GM21390 (cell line): ENCODE results near the gene IL17REL.

Experiments used
- ATAC-seq: cut with Tn5 transposase; IDR thresholded peaks from one replicate; pipeline ENCODE4 v1.9.1; 2021; ENCODE audit not compliant: unreplicated experiment

IL17REL gene

DNA sequence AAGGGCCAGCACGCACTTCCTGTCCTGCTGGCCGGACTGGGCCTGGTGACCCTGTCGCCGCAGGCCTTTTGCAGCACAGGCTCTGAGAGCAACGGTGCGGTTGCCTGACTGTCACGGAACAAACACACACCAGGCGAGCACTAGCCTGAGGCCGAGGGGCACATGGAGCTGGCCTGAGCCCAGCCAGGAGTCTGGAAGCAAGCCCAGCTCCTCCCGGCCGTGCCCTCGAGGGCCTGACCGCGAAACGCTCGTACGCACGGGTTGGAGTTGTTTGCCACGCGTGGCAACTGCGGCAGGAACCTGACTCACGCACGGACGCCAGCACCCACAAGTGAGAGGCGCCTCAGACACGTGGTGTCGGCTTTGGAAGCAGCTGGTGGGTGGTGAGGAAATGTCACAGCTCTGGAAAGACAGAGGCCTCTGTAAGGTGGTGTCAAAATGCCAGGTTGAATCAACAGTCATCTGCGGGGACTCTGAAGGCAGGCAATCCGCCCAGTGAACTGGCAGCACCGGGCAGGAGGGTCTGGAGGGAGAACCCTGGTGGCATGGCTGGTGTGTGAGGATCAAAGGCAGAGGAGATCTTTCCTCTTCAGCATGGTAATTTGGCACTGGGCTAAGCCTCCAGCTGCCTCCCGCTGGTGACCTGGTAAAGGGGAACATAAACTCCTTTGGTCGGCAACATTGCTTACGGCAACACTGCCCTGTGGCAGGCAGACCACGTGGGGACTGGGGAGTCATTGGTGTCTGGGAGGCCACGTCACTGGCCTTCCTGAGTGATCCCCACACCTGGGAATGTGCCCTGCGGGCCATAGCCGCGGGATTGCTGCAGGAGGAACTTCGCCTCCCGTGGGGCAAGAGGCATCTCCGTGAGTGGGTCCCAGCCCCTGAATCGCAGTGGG lies 15.3 kb upstream of the IL17REL start:
- ATAC-seq, result no peak

DNA sequence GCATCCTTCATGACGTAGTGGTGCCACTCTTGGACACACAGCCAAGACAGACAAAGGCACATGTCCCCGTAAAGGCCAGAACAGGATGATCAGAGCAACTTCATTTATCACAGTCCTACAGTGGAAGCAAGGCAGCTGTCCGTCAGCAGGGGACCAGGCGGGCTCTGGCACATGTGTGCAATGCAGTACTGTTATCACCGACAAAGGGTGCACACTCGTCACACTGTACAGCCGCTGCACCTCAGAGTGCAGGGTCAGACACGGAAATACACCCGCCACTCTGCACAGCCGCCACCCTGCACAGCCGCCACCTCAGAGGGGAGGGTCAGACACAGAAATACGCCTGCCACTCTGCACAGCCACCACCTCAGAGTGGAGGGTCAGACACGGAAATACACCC lies 13.4 kb upstream of the IL17REL start:
- ATAC-seq, result no peak

DNA sequence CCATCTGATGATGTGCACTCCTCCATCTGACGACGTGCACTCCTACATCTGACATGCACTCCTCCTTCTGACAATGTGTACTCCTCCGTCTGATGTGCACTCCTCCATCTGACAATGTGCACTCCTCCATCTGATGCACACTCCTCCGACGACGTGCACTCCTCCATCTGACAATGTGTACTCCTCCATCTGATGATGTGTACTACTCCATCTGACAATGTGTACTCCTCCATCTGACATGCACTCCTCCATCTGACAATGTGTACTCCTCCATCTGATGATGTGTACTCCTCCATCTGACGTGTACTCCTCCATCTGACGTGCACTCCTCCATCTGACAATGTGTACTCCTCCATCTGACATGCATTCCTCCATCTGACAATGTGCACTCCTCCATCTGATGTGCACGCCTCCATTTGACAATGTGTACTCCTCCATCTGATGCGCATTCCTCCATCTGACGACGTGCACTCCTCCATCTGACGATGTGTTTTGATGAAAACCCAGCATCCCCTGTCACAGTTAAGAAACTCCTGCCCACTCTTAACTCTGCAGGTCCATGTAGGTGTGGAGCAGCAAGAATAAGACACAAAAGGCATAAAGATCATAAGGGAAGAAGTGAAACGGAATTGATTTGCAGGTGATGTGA lies 9.7 kb upstream of the IL17REL start:
- ATAC-seq, result no peak

DNA sequence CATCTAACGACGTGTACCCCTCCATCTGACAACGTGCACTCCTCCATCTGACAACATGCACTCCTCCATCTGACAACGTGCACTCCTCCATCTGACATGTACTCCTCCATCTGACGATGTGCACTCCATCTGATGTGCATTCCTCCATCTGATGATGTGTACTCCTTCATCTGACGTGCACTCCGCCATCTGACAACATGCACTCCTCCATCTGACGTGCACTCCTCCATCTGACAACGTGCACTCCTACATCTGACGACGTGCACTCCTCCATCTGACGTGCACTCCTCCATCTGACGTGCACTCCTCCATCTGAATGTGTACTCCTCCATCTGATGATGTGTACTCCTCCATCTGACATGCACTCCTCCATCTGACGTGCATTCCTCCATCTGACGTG lies 8.0 kb upstream of the IL17REL start:
- no peak for ATAC-seq

DNA sequence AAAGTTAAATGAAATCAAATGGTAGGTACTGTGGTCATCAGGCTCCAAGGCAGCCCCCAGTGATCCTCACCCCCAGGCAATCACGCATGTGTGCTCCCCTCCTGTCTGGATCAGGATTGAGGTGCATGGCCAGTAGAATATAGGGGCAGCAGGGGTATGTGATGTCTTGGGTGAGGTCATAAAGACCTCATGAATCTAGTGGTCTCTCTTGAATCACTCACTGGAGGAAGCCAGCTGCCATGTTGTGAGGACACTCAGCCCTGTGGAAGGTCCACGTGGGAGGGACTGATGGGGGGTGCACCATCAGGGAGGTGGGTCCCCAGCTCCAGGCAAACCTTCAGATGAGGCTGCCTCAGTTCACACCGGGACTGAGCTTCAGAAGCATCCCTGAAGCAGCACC lies 6.8 kb upstream of the IL17REL start:
- ATAC-seq, result no peak

DNA sequence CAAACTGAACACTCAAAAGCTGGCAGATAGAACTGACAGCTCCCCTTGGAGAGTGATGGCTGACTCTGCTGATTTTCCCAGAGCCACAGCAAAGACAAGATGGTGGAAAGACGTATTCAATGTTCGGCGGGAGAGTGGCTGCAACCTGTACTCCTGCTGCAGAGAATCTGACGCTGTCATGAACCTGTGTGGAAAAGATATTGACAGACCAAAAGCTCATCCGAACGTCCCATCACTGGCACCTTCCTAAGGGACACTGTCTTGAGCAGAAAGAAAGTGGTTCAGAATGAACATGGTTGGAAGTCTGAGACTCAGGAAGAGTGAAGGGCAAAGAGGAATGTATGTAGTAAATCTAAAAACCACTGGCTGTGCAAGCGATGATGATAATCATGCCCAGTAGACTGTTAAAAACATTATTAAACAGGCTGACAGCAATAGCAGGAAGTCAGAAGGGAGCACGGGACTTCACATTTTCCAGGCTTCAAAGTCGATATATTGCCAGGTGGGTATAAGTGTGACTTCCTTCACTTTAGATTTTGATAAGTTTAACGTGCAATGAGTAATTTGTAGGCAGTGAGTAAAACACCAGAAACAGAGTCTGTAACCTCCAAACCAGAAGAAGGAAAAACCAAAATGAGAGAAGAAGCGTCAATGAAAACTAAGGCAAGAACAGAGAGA lies 6.2 kb upstream of the IL17REL start:
- ATAC-seq, result no peak

DNA sequence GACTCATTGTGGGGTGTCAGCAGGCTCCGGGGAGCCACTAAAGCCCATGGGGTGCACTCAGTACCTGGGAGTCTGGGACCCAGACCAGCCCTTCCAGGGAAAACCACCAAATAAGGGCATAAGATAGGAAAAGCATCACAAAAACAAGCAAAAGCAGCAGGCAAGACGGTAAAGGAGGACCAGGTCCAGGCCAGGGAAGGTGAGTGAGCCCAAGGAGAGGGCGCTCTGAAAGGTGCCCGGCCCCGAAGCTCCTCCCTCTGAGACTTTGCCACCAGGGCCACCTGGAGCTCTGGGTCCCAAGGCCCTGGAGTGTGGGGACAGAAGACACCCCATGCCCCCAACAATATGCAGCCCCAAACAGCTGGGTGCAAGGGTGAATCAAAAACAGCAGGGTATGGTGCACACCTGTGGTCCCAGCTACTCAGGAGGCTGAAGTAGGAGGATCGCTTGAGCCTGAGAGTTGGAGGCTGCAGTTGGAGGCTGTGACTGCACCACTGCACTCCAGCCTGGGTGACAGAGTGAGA lies 5.2 kb upstream of the IL17REL start:
- ATAC-seq, result no peak

DNA sequence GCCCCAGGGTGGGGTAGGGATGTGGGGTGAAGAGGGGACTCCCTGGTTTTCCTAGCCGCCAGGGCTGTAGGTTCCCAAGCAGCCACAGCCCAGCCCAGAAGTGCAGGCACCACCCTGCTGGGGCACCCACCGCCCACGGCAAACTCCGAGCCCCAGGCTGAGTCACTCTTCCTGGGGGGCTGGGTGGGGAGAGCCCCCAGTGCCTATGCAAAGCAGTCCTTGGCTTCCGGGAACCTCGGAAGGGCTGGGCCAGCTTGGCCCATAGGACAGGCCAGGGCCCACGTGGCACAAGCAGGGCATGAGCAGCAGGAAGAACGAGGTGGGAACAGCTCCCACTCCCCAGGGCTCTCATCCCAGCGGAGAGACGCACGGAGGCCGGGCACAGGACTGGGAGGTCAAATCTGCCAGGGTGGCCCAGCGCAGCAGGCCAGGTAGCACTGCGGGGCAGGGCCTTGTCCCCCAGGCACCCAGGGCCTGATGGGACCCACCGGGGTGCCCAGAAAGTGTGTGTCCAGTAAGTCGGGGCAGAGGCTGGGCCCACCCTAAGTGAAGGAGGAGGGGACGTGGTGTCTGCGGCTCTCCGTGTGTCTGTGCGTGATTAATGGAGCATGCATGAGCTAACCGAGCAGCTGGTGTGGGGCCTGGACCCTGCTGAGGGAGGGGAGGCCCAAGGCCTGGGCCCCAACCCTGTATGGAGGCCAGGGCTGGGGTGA lies 4.6 kb upstream of the IL17REL start:
- no peak for ATAC-seq

DNA sequence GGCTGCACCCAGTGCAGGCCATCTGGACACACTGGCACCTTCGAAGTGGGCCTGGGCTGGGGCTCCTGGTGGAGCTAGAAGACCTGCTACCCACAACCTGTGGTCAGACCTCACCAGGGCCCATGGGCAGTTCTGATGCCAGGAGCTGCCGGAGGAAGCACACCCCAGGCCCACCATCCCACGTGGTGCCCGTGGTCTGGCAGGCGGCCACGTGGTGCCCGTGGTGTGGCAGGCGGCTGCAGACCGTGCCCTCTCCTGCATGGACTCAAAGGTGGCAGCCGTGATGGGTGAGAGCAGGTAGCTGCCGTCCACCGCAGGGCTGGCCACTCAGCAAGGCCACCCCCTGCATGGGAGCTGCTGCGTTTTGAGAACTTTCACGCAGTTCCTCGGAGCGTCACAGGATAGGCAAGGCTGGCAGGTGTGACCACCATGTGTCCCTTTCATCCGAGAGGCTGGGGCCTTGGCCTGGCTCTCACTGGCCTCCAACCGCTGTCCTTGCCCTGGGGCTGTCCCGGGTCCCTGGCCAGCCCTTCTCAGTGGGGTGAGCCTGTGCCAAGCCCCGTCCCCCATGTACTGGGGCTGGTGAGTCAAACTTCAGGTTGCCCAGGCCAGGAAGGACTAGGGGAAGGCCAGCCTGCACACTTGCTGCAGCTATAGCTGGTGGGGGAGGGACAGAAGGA lies 3.9 kb upstream of the IL17REL start:
- ATAC-seq, result no peak

DNA sequence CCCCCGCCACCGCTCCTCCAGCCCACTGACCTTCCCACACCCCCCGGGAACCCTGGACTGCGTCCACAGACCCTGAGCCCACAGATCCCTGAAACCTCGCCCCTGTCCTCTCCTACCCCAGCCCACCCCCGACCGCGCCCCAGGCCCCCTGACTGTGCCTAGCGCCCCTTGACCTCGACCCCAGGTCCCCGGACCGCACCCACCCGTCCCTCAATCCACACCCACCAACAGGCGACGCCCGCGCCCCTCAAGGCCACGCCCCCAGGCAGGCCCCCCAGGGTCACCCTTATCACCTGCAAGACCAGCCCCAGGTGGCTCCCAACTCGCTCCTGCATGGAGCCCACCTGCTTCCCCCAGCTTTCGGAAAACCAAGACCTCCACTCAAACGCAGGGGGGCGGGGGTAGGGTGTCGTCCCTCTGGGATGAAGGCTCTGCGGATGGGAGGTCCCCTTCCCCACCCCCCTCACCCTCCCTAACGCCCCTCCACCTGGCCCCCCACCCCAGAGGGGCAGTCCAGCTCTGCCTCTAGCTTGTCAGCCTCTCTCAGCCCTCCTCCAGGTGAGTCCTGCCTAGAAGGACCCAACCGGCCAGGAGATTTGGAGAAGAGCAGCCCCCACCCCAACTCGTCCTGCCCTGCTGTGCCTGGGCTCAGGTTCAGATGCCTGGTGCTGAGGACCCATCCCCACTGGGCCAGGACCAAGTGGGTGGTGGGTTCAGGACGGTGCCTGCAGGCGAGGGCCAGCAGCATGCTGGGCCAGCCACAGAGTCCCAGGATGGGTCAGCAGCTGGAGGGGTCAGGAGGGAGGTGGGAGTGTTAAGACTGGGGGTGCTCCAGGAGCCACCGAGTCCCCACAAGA lies 3.1 kb upstream of the IL17REL start:
- ATAC-seq, result no peak

DNA sequence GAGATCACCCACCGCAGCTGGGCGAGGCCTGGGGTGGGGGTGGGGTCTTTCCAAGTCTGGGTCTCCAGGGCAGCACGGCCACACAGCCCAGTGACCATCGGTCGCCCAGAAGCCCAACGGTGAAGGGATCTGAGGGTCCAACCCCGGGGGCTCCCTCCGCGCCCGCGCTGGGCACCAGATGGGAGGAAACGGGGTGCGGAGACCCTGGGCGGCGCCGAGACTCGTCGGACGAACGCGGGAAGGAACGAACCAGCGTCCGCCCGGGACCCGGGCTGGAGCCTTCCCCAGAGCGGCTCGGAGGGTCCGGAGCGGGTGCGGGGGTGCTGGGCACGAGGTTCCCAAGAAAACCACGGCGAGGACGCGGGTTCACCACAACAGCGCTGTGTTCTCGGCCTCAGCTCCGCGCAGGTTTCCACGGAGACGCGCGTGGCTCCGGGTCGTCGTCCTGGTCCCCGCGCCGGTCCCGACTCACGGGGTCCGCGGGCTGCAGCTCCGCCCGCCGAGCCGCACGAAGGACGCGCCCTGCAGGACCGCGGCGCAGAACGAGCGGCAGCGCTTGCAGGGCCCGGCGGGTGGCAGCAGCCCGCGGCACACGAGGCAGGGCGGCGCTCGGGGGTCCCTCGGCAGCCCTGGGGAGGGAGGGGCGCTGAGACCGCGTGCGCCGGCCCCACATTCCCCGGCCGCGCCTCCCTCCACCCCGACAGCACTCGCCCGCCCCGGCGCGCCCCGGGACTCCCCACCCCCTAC lies 2.3 kb upstream of the IL17REL start:
- ATAC-seq, result no peak

DNA sequence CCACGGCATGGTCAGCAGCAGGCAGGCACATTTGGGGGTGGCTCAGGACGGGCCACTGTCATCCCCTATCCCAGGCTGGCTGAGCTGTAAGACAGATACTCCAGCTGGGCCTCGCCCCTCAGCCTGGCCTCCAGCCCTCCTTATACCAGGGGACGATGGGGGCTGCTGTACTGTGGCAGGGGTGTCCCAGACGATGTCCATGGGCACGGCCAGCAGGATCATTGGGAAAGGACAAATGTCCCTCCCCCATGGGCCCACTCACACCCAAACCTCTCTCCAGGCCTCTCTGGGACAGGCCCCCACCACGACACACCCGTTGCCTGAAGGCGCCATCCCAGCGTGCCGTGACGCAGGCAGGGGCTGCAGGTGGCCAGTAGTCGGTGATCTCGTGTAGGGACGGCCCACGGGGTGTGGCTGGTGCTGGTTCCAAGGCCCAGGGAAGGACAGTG lies 1.5 kb upstream of the IL17REL start:
- no peak for ATAC-seq

DNA sequence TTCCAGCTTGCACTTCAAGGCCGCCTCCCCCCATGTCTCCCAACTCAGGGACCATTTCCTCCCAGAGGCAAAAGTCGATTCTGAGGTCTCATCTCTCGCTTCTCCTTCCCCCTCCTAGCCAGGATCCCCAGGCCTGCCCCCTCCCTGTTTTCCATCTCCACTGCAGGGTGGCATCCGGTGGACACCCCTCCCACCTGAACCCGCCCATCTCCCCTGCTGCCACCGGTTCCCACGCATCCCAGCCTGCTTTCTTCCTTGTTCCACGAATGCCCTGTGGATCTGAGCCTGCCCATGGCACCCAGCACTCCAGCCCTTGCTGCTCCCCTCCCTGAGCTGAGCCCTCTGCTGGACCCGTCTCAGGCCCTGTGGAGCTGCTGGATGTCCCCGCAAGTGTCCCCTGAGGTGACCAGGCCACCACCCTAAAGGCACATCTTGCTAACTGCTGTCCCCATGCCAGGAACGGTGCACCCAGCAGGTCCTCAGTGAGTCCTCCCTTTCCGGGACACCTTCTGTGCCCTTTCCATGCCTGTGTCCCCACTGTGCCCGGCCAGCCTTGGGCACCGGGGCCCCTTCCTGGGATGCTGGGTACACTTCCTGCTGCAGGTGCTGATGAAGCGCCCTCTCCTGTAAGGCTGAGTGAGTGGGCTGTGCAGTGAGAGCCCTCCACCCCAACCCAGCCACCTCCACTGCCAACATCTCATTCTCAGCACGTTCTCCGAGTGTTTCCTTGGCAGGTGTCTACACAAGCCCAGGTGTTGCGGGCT lies 936 bp downstream of the IL17REL start:
- ATAC-seq, result no peak

DNA sequence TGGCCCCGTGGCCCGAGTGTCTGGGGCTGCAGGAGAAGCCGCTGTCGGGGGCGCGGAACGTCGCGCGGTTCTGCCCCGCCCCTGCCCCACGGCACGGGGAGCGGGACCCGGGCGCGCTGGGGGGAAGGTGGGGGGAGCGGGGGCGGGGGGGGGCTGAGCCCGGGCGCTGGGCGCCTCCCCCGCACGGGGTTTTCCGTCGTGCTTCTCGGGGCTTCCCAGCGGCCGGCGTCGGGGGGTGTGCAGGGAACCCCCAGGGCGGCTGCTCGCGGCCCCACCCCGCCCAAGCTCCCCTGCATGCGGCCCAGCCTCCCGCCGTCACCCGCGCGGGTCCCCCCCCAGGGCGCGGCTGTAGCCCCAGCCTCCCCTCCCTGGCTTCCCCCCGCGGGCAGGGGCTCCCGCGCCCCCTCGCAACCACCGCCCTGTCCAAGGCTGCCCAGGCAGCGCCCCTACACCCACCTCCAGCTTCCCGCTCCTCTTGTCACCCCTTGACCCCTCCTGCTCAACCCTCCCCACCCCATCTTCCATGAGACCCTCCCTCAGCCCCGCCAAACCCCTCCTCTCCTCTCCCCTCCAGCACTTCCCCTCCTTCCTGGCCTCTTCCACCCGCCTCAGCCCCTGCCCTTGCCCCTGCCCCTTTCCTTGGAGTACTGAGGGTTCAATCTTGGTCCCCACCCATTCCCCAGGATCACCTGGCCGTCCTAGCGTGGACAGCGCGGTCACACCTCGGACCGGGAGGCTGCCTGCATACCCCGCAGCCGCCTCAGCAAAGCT lies 1.7 kb downstream of the IL17REL start:
- ATAC-seq, result no peak

DNA sequence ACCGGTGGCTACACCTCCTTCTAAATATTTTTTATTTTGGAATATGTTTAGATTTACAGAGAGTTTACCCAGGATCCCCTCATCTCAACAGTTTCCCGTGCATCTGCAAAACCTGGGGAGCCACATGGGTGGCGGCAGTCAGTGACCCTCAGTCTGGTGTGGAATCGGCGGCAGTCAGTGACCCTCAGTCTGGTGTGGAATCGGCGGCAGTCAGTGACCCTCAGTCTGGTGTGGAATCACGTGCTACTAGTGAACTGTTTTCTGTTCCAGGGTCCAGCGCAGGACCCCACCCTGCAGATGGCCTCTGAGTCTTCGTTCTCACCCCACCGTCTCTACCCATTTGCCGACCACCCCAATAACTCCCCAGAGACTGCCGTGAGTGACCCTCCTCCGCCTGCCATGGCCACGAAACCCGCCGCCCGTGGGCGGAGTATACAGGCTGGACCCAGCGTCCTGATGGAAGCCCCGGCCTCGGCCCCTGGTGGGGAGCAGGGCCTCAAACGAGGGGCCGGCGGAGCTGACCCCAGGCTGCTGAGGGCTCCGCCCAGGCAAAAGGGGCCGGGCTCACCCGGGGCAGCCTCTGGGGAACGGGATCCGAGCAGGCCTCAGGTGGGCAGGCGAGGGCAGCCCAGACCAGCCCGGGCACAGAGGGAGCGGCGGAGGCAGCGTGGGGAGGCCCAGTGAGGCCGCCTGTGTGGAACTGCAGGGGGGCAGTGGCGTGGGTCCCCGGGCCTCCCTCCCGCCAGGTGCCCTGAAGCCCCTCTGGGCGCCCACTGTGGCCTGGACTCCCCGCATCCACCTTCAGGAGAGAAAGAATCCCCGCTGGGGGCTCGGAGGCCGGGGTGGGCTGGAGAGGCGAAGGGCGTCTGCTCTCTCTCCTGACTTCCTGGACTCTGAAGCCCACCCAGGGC lies 2.5 kb downstream of the IL17REL start:
- no peak for ATAC-seq

DNA sequence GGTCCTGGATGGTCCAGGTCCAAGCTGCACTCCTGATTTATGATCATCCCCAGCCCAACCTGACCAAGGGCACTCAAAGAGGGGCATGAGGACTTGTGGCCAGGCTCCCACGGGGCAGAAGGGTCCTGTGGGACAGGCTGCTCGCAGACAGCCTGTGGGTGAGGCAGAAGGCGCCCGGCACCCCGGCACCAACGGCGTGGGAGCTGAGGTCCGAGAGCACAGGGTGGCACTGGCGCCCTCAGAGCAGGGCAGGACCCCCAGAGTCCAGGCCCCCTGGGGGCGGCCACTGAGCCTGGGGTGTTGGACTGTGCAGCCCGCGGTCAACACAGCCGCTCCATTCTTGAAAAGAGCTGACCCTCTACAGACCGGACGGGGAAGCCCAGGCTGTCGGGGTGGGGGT lies 3.3 kb downstream of the IL17REL start:
- no peak for ATAC-seq
